HS-5 (cell line): Measurements from ENCODE around the gene SPTBN1.

Experiments
- DNase-seq: peaks from one replicate; pipeline ENCODE4 v3.0.0-alpha.2; 2012; ENCODE audit warnings: low read depth

SPTBN1 gene

DNA sequence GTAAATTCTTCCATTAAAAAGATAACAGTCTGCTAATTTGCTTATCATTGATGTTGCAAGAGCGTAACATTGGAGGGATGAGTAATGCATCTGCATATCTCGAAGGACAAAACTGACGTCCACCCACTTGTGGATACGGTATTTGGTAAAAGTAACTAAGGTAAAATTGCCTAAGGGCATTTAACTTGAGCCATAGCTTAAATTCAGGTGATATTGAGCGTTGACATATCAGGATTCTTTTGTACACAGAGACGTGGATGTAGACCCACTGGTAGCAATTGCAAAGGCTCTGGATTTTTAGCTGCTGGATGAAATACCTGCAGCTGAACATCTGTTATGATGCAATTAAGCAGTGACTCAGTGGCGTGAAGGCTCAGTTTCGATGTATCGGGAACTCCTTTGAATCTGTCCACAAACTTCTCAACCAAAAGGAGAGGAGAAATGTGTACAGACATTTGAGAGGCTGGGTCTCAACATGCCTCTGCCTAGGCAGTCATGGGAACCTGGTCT, 119.3 kb downstream of the SPTBN1 start:
- DNase-seq = peak; percentile 60

DNA sequence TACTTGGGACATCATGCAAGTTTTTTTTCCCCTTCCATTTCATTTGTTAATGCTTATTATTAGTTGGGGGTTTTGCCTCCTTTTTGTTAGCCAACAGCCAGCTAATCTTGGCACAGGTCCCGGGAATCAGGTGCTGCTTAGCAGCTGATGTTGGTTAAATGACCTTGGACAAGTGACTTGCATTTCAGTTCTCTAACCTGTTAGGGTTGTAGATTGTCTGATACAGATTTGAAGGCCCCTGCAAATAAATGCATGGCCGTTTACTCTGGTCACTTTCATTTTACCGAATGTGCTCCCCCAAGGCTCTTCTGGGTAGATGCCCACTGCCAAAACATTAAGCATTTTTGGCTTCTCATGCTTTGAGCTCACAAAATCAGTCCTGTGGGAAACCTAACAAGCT, 120.9 kb downstream of the SPTBN1 start:
- no peak for DNase-seq

DNA sequence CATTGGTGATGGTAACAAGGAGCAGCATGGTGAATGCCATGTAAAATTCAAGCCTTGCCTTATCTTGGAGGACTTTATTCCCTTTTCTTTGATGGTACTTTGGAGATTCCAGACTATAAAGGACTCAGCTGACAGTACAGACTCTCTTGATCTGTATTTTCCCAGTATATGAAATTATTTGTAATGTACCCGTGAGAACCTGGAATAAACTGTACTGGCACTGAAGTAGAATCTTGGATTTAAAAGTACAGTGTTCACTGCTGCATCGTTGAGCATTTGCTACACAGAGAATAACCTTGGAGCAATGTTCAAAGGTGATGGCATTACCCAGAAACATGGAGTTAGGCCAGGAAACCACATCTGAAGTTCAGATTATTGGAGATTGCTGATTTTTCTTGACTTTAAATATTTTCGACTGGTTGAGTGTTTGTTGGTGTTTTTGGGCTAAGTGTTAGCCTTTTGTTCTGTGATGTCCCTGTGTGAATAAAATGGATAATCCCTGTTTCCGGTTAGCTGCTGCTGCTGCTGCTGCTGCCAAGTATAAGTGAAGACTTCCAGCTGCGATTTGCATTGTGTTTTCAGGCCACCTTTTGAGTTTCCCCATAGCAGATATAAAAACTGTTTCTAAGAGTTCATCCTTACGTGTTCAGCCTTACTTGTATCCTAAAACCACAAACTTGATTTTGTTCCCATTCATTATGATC, 122.0 kb downstream of the SPTBN1 start:
- DNase-seq = no peak

DNA sequence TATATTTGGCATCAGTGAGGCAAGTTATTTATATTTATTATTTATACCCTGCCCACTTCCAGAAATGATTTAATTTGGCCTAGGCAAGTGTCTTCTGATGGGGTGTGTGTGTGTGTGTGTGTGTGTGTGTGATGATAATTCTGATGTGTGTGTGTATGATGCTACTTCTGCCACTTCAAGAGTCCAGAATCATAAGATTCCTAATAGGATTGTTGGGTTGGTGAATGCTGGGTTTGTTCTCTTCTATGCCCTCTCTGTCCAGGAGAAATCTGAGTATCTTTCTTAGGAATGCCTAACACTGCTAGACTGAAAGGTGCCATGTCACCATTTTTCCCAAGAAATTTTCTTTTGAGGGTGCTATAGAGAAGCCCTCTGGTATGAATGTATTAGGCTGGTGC, 122.5 kb downstream of the SPTBN1 start:
- DNase-seq = no peak

DNA sequence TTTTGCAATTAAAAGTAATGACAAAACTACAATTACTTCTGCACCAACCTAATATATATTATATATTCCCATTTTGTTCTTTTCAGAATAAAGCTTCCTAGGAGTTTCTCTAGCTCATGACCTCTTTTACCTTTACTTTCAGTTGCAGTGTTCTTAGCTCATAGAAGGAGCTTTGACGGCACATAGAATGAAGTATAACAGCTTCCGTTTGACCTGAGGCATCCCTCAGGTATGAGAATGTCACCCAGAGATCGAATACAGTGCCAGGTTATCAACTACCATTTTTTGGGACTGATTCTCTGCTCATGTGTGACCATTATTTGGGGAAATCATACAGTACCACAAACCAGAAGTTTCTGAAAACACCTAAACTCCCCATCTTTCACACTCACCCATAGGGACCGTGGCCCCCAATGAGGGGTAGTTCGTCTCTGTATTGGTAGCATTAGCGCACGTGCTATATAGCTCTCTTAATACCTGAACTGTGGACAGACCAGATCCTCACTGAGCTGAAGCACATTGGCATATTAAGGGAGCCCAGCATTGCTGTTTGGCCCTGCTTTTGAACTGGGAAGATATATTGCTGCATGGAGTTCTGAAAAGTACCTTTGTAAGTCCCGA, 123.0 kb downstream of the SPTBN1 start:
- DNase-seq = no peak

DNA sequence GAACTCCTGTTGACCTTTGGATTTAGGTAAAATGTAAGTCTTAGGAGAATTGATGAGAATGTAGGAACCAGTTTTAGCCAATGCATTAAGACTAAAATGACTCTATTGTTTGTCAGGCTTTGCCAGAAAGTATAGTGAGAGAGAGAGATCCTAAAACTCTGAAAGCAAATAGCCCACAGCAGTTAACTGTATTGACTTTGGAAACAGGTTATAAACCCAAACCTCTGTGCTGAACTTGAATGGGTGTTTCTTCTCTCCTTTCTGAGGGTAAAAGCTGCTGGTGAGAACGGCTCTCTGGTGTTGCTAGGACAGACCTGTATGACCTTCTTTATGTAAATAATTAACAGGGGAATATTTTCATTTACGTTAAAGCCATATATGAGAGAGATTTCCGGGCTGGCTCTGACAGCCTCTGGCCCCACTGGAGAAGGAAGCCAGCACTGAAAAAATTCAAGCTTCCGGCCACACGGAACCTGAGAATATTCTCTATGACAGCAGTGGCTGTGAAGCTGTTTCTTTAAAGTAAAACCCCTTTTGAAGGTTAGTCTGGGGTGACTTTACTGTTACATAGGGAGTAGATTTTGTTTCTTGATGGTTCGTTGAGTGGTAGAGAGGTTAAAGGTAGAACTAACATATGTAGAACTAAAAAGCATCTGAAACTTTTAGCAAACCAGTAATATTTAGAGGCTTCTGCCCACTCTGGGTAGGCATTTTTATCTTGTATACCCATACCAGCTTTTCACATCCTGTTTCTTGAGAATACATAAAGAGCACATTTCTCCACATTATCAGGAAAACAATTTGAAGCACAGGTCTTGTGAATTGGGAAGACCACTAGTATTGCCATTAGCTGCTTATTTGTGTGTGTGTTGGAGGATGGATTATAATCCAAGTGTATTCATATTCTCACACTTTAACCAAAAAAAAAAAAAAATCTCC, 123.8 kb downstream of the SPTBN1 start:
- DNase-seq = no peak

DNA sequence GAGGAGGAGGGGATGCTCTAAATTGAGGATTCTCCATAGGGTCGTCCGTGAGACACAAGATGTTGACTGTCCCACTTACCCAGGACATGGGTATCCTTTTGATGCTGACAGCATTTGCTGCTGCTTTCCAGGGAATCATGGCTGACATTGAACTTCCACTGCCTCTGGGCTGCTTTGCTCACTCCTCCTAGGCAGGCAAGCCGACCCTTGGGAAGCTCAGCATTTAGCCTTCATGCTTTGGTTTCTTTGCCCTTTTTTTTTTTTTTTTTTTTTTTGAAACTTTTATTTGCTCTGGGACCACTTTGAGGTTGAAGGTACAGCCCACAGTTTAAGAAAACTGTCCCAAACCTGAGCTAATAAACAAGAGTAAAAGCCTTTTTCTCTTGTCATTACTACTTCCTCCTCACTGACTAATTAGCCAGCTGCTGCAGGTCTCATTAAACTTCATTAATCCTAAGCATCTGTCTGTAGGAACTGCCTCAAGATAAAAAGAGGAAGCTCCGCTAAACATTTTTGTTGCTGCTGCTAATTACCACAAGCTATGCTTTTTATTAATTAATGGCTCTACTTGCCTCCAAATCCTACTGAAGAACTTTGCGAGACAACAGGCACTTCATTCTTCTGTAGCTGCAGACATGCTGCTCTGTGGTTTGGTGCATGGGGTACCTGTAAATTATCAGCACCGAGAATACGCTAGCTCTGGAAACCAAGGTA, 125.4 kb downstream of the SPTBN1 start:
- DNase-seq = no peak

DNA sequence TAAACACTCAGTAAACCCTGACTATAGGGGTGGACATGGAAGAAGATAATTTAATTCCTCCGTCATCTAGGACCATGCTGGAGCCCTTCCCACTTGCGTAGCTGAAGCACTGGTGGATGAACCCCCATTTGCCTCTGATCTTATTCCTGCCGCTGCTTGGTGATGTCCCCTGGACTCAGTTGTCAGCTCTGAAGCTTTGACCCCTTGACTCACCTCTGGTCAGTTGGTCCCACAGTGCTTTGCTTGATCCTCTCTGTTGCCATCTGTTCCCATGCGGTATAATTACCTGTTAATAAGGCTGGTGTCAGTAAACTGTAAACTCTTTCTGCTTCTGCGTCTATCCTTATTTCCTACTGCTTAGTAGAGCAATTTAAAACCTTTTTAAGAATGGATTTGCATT, 126.9 kb downstream of the SPTBN1 start:
- no peak for DNase-seq

DNA sequence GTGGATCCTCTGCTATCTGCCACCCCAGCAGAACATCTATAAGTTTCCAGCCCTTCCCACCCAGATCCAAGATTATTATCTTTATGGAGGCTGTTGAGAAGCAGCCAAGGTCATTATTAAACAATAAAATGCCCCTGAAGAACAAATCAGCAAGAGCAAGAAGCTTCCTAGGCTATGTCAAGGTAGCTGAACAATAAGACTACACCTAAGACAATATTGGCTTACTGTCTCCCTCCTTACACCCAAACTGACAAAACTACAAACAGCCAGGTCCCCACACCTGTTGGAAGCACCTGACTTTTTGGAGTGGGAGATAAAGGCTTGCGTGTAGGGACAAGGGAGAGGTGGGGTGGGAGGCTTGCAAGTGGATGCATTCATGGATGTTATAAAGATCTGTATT, 128.5 kb downstream of the SPTBN1 start:
- no peak for DNase-seq

DNA sequence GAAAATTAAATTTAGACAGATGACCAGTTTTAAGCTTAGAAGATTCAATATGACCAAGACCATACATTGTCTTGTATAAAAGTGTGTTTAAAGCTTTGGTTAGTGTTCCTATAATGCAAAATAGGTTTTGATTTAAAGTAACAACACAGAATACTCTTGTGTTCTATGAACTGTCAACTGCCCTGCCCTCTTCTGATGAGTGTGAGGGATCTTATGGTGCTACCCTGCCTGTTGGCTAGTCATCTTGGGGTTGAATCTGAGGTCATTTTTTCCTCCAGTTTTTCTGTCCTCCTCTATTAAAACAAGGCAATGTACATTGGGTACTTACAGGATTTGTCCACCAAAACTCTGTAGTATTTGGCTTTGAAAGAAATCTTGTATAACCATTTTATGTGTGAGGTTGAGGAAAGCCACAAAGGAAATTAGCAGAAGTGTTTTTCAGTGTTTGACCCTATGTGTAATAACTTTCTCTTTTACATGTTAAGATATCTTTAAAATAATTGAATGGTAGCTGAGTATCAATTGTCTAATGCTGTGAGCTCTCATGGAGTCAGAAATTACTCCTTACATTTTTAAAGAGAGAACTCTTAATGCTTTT, 129.1 kb downstream of the SPTBN1 start:
- DNase-seq = no peak

DNA sequence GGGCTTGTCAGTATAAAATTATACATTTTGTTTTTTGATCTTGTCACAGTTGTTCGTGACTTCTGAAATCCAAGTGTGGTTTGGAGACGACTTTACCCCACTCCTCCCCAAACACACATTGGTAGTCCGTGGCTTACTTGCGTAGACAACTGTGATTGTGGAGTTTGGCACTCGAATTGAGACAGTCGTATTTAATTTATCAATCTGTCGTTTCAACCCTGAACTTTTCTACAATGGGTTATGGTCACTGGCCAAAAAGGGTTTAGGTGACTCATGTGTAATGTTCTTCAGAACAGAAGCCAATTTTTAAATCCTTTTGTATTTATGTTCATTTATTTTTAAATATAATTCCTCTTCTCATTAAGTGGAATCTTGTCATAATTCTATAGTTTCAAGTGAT, 129.9 kb downstream of the SPTBN1 start:
- DNase-seq = no peak

DNA sequence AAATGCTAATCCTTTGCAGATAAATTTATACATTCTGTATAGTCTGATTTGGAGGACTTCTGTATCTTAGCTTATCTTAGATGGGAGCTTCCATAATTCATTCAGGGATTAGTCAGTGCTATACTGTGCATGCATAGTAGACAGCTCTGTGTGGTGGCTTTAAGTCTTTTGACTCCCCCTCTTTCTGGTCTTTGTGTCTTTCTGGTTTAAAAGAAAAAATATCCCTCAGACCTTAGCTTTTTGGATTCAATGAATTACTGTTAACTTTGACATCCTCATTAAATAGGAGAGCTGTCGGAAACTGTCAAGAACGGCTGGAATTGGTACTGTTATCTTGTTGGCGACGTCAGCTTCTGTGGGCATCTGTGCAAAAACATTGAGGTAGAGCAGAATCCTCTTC, 130.4 kb downstream of the SPTBN1 start:
- no peak for DNase-seq

DNA sequence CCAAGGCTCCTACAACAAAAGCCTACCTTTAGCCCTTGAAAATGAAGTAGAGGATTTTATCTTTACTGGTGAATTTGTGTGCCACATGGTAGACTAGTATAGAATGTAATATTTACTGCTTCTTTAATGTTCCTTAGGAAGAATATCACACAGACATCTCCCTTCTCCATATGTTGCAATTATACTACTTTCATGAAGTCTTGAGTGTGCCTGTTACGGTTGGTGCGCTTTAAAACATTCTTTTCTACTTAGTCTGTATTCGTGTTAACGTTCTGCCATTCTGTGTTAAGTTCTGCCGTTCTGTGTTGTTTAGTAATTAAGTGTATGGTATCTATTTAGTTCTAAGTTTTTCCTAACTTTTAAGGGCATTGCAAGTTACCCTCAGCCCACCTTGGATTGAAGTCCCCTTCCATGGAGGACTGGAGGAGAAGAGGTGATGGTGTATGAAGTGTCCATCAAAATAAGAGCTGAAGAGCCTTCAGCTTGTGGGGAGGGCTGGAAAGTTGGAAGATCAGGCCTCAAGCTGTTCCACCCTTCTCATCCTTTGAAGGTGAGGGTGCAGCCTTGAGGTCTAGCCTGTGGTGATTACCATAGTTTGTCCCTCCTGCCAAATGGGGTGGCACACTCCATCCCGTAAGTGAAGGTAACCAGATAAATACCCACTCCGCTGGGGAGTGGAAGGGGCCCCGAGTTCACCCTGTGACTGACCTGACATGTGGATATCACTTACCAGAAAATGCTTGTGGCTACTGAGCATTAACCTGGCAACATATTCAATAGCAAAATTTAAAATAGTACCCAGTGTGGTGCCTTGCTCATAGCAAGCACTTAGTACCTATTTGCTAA, 131.3 kb downstream of the SPTBN1 start:
- no peak for DNase-seq

DNA sequence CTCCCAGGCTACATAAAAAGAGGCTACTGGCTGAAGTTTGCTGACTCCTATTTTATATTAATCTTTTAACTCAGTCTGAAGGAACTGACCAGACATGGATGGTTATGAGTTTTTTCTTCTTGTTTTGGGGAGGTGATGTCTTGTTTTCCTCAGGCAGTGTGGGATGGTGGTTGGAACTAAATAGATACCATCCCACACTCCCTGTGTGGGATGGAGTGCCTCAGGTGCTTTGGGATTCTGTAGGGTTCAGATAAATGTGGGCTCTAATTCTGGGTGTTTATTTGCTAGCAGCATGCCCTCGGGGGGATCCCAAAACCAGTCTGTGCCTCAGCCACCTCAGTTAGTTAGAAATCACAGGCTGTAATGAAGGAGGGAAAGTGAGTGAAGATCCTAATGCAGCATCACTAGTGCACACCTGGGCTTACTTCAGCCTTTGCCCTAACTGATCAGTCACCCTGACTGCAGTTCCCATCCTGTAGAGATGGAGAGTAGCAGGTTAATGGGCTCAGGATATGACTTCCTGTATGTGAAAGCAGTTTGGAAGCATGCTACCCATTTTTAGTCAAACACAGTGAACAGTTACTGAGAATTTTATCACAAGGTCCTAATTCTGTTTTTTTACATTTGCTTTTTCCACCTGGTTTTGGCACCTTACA, 132.2 kb downstream of the SPTBN1 start:
- DNase-seq = no peak

DNA sequence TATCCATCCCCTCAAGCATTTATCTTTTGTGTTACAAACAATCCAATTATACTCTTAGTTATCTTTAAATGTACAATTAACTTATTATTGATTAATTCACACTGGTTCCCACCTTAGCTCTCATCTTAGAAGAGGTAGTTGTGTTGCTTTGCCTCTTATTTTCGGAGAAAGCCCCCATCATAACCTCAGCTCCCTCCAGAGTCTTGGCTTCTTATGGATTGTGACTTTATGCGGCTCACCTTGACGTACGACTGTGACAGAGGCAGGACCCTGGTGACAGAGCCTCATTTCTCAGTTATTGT, 132.9 kb downstream of the SPTBN1 start:
- DNase-seq = no peak

DNA sequence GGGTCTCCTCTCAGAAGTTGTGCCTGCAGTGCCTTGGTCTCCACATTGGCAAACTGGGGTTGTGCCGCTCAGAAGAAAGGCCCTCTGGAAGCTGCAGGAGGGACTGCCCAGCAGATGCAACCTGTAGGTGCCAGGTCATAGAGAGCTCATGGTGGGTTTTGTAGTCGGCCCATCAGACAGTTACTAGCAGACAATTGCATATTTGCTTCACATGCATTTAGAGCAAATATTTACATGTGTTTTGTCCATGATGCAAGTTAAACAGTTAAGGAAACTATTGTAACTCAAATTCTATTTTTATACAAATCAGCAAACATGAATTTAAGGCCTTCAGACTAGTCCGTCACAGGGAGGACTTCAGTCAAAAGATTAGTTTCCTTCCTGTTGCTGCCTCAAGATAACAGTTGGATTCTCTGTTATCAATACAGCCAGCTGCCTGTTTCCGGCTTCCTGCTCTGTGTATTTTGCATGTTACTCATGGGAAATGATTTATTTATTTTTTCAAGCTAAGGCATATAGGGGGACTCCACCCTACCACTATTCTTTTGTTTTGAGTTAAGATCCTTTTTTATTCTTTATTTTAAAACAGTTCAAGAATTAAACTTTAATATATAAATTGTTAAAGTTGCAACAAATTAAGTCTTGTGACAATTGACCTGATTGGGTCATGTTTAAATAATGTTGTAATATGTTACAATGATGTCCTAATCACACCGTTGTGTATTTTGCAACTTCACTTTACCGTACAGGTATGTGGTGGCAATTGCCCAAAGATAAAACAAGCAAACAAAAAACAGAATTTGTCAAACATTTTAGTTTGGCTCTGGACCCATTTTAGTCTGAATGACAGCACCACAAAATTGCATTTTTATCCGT, 133.5 kb downstream of the SPTBN1 start:
- no peak for DNase-seq

DNA sequence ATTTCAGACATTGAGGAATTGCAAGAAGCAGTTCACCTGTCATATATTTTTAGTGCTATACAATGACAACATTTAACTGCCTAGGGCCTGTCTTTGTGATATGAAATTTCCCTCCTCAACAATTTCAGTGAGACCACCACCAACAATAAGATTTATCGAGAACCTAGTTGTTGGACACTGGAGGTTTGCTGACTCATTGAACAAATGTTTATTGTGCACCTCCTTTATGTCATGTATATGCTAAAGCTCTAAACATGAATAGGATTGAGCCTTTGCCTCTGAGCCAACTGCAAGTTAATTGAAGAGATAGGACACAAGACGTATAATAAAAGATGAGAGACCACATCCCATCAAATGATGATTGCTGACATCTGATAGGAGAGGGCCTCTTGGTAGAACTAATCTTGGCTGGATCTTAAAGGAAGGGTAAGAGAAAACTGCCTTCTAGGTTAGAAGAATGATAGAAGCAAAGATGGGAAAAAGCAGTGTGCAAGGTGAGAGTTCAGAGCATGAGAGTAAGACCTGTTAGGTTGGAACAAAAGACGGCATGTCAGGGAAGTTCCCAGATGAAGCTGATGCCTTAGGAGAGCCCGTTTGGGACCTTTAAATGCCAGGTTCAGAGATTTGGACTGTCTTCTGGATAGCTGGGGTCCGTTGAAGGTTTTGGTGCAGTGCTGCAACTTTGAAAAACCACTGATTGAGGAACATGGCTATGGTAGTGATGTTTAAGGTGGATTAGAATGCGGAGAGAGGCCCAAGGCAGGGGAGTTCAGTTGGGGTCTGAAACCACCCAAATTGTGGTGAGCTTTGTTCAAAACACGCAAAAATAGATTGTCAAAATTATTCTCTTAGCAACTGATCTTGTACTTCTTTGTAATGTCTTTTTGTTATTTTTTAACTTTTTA, 134.3 kb downstream of the SPTBN1 start:
- DNase-seq = no peak

DNA sequence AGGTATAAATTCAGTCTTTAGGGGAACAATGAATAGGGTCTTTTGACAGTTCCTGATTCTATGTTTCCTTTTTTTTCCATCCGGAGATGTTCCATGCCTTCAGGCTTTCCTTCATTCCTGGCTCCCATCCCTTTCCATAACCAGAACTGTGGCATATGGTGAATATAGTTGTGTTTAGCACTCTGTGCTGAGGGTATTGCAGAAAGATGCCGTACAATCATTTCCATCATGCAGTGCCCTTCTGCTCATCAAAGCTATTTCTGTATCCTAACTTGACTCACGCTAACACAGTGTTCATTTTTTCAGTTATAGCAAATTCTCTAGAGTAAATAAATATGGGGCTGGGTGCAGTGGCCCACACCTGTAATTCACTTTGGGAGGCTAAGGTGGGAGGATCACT, 135.4 kb downstream of the SPTBN1 start:
- DNase-seq = no peak
